ENCODE data around the gene PRUNE2. TPM values are rescaled to one million over a fixed set of nuclear protein-coding genes. Genes with fewer than 3 reads are reported as not detected.
A peak's percentile ranks its signal among the peaks of the same experiment; 100 is the strongest.

PRUNE2 gene
- total RNA-seq, 2 donors from 2014 or later = 58.6 to 78.9 TPM

DNA sequence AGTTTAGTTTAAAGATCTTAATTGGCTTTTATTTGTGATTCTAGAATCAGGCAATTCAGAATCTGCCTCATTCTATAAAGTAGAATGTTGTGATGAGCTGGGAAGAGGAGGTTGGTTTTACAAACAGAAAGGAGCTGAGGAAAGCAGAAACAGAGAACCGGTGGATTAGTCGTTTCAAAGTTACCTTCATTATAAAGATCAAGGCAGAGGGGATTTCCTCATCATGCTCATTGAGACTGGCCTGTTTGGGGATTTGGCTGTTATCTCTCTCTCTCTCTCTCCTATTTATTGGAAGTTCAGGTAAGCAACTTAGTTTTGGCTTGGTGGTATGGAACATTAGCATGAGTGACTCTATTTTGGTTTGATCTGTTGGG lies 313.0 kb downstream of the PRUNE2 start:
- TF ChIP-seq POLR2AphosphoS5 (IDR thresholded peaks at IDR 0.05) (no peak), POLR2A (IDR thresholded peaks at IDR 0.05) (no peak)
- TF ChIP-seq, protein P1, sequence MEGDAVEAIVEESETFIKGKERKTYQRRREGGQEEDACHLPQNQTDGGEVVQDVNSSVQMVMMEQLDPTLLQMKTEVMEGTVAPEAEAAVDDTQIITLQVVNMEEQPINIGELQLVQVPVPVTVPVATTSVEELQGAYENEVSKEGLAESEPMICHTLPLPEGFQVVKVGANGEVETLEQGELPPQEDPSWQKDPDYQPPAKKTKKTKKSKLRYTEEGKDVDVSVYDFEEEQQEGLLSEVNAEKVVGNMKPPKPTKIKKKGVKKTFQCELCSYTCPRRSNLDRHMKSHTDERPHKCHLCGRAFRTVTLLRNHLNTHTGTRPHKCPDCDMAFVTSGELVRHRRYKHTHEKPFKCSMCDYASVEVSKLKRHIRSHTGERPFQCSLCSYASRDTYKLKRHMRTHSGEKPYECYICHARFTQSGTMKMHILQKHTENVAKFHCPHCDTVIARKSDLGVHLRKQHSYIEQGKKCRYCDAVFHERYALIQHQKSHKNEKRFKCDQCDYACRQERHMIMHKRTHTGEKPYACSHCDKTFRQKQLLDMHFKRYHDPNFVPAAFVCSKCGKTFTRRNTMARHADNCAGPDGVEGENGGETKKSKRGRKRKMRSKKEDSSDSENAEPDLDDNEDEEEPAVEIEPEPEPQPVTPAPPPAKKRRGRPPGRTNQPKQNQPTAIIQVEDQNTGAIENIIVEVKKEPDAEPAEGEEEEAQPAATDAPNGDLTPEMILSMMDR (IDR thresholded peaks at IDR 0.05) = no peak
- H3K27ac ChIP-seq = no peak overlapping the region
- H3K4me1 ChIP-seq (replicated peaks) = peaks cover 3% of the 10 kb centered on the region
- H3K4me3 ChIP-seq = no peak overlapping the region
- no peaks in the 10 kb centered on the region for H3K27me3 ChIP-seq (replicated peaks; ENCODE audit: insufficient read depth)
- intact Hi-C loops (cut with DNase I) = no loop called here
- no peak for DNase-seq (ENCODE audit: low spot score)
- no peaks in the 10 kb centered on the region for H3K9me3 ChIP-seq
- H3K36me3 ChIP-seq = no peaks in the 10 kb centered on the region
- 40% methylated on average over 2 of the region's 2 CpGs for WGBS

DNA sequence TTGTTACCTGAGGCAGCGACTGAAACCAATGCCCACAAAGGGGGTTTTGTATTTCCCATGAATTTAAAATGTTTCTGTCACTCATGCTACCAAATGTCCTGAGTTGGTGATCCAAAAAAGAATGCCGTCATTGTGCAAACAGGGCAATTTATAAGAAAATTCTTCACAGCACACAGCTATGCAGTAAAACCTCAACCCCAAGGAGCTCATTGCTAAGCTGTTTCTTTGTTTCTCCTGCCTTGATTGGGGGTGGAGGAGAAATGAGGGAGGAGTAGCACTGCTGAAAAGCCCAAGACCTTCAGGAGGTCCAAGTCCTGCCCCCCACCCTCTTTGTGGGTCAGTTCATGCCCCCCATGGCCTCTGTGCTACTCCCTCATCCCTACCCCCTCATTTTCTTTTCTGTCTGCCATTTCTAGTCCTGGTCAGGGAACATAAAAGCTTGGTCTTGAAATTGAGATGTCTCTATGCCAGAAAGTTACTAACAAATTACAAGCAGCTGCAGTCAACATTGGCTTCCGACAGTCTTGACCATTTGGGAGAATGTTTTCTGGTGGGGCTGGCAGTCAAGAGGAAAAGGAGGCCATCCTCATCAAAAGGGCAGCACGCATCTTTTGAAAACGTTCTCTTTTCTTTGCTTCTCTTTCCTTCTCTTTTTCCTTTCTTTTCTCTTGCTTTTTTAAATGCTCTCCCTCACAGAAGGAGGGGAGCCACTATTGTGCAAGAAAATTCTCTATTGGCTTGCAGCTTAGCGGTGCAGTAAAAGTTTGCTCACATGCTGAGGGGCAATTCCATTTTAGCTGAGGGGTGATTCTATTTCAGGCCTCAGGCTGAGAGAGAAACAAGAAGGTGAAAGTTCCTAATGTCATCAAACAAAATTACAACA lies 313.6 kb downstream of the PRUNE2 start:
- H3K27ac ChIP-seq = no peak overlapping the region
- no peaks in the 10 kb centered on the region for H3K27me3 ChIP-seq (replicated peaks; ENCODE audit: insufficient read depth)
- H3K4me3 ChIP-seq = no peak overlapping the region
- H3K36me3 ChIP-seq = no peaks in the 10 kb centered on the region
- H3K9me3 ChIP-seq = no peaks in the 10 kb centered on the region
- WGBS = 48% methylated on average over 6 of the region's 6 CpGs
- intact Hi-C loops (cut with DNase I) = no loop called here
- DNase-seq (ENCODE audit: low spot score) = no peak
- peaks cover 8% of the 10 kb centered on the region for H3K4me1 ChIP-seq (replicated peaks)
- no peak for TF ChIP-seq POLR2AphosphoS5 (IDR thresholded peaks at IDR 0.05)
- no peak for TF ChIP-seq POLR2A (IDR thresholded peaks at IDR 0.05)
- TF ChIP-seq, protein P1 (IDR thresholded peaks at IDR 0.05) = no peak

DNA sequence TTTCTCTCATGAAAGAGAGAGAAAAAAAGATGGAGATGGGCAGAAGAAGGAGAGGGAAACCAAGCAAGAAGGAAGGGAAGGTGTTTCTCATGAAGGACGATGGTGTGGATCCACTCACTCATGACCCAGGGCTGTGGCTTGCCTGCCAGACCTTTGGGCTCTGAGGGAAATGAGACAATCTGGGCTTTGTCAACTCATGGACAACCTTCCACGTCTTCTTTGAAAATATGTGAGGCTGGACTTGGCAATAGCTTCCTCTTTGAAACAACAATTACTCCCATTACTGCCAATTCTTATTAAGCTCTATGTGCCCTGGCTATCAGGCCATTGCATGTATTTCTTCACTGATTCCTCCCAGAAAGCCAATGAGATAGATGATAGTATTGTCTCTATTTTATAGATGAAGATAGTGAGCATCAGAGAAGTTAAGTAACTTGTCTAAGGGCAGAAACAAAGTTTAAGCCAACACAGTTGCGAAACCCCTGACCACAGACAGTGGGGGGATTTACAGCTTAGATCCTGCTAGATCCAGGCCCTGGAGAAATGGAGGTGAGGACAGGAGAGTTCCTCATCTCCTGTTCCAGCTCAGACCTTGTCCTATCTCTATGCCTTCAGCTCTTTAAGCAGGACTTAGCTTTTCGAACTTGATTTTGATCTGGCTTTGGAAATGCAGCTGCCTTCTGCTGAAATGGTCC lies 314.5 kb downstream of the PRUNE2 start:
- DNase-seq (ENCODE audit: low spot score) = no peak
- intact Hi-C loops (cut with DNase I) = no loop called here
- H3K4me3 ChIP-seq = no peak overlapping the region
- H3K36me3 ChIP-seq = no peaks in the 10 kb centered on the region
- no peak overlapping the region for H3K27ac ChIP-seq
- H3K27me3 ChIP-seq (replicated peaks; ENCODE audit: insufficient read depth) = no peaks in the 10 kb centered on the region
- WGBS = 77% methylated on average over 4 of the region's 4 CpGs
- no peaks in the 10 kb centered on the region for H3K9me3 ChIP-seq
- TF ChIP-seq POLR2A (IDR thresholded peaks at IDR 0.05) (no peak), POLR2AphosphoS5 (IDR thresholded peaks at IDR 0.05) (no peak)
- TF ChIP-seq, protein P1 (IDR thresholded peaks at IDR 0.05) = no peak
- H3K4me1 ChIP-seq (replicated peaks) = peaks cover 10% of the 10 kb centered on the region

DNA sequence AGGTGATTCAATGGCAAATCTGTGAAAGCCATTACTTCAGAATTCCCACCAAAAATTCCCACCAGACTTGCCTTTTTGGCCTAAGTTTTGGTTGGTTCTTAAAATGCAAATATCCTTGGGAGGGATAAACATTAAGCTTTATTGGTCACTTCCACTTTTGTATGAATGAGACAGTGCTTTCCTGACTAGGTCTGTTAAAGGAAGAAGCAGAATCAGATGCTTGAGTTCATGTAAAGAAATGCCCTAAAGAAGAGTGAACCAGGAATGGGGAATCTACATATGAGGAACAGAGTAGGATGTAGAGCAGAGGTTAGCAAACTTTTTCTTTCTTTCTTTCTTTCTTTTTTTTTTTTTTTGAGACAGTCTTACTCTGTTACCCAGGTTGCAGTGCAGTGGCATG lies 317.6 kb downstream of the PRUNE2 start:
- Histone ChIP-seq H3K36me3 (no peaks in the 10 kb centered on the region), H3K27ac (peak overlapping the region in 1 of 2 donors; percentile 55), H3K9me3 (no peaks in the 10 kb centered on the region), H3K4me3 (no peak overlapping the region), H3K27me3 (replicated peaks; ENCODE audit: insufficient read depth) (no peaks in the 10 kb centered on the region), H3K4me1 (replicated peaks) (peaks cover 10% of the 10 kb centered on the region)
- DNase-seq (ENCODE audit: low spot score) = no peak
- TF ChIP-seq POLR2A (IDR thresholded peaks at IDR 0.05) (no peak), POLR2AphosphoS5 (IDR thresholded peaks at IDR 0.05) (no peak)
- TF ChIP-seq, protein P1 (IDR thresholded peaks at IDR 0.05) = no peak
- intact Hi-C loops (cut with DNase I) = no loop called here

Data from prostate gland (tissue), 2 donors.